ENCODE results near the gene ADCYAP1R1.

DNA sequence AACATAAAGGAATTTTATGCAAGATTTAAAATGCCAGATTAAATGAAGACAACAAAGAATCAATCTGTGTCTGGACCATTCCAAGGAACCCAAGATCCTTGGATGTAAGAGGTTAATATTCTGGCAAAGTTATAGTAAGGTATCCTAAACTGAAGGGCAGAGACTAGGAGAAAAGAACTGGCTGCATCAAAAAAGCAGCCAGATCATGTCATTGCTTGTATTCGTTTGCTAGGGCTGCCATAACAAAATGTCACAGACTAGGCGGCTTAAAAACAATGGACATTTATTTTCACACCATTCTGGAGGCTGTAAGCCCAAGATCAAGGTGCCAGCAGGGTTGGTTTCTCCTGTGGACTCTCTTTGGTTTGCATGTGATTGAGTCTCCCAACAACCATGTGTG lies 99.7 kb downstream of the ADCYAP1R1 start:
- TF ChIP-seq TAF1 (IDR thresholded peaks at IDR 0.05; ENCODE audit: low read depth, low read length), result no peak
- no peak for TF ChIP-seq POLR2AphosphoS5 (IDR thresholded peaks at IDR 0.05; ENCODE audit: low read depth, low read length)
